Stimulated activated CD4-positive, alpha-beta T cell treated with anti-CD3 and anti-CD28 coated beads, Interleukin-1b, Interleukin-23, amount 100 ng/mL, for 4 hours (primary cell): Measurements from ENCODE around the gene LRMDA.

Experiments
- DNase-seq, 2 donors: peaks; one replicate each; pipeline ENCODE4 v3.0.0-alpha.2; 2020; ENCODE audit warnings: low read depth in 2 of 2

Gene LRMDA

GRCh38 chr10:76398043-76398710 is 966.8 kb downstream of the LRMDA start:
- no peak for DNase-seq

GRCh38 chr10:76399226-76399625 is 967.8 kb downstream of the LRMDA start:
- no peak for DNase-seq

GRCh38 chr10:76401006-76401405 is 969.6 kb downstream of the LRMDA start:
- DNase-seq, result no peak

- DNase-seq, result no peak
These were observed 972.5 kb downstream of the LRMDA start for GRCh38 chr10:76403912-76404311.

GRCh38 chr10:76404531-76404930 is 973.1 kb downstream of the LRMDA start:
- DNase-seq, result no peak

- DNase-seq, result no peak
These were observed 974.5 kb downstream of the LRMDA start for GRCh38 chr10:76405922-76406321.

GRCh38 chr10:76408646-76409045 is 977.2 kb downstream of the LRMDA start:
- no peak for DNase-seq

GRCh38 chr10:76411729-76412435 is 980.5 kb downstream of the LRMDA start:
- DNase-seq, result no peak

- no peak for DNase-seq
These were observed 984.1 kb downstream of the LRMDA start for GRCh38 chr10:76415554-76415953.

GRCh38 chr10:76416642-76417041 is 985.2 kb downstream of the LRMDA start:
- DNase-seq, result no peak

GRCh38 chr10:76420725-76421124 is 989.3 kb downstream of the LRMDA start:
- no peak for DNase-seq

GRCh38 chr10:76422769-76423168 is 991.3 kb downstream of the LRMDA start:
- DNase-seq, result no peak

GRCh38 chr10:76428551-76429367 is 997.3 kb downstream of the LRMDA start:
- no peak for DNase-seq

- DNase-seq, result no peak
These were observed 998.1 kb downstream of the LRMDA start for GRCh38 chr10:76429368-76430060.

GRCh38 chr10:76430061-76430645 is 998.7 kb downstream of the LRMDA start:
- no peak for DNase-seq

GRCh38 chr10:76432016-76433012 is 1000.9 kb downstream of the LRMDA start:
- DNase-seq, result no peak

- no peak for DNase-seq
These were observed 1002.0 kb downstream of the LRMDA start for GRCh38 chr10:76433161-76434005.

GRCh38 chr10:76435157-76435556 is 1003.7 kb downstream of the LRMDA start:
- no peak for DNase-seq

- DNase-seq, result no peak
These were observed 1005.0 kb downstream of the LRMDA start for GRCh38 chr10:76436401-76436811.
